ENCODE measurements around the gene NQO1. TPM values are rescaled to one million over a fixed set of nuclear protein-coding genes. Genes with fewer than 3 reads are reported as not detected.

Gene NQO1
- polyA plus RNA-seq, 1 of the 3 experiments (the other 2 are of a cell fraction) = 152 TPM

DNA sequence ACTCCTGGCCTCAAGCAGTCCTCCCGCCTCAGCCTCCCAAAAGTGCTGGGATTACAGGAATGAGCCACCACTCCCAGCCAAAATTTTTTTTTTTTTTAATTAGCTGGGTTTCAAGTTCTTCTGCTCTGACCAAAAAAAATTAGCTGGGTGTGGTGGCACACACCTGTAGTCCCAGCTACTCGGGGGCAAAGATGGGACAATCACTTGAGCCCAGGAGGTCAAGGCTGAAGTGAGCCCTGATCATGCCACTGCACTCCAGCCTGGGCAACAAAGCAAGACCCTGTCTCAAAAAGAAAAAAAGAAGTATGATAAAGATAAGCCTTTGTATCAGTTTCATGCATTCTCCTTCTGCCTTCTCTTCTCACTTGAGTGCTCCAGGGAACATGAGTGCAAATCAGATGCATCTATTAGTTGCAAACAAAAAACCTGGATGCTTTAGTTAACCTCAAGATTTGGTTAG, 1.9 kb downstream of the NQO1 start:
- Histone ChIP-seq H3K4me1 (ENCODE audit: control insufficient read depth in 1 of 2, insufficient read depth in 2 of 2, low read depth in 1 of 2, low read length in 1 of 2) (peaks cover 17 to 18% of the 10 kb centered on the region in 2 experiments; a peak in 3 of 4 replicates), H3K4me2 (peak overlapping the region; percentile 97), H3F3A (replicated peaks; ENCODE audit: insufficient read depth) (peaks cover 31% of the 10 kb centered on the region), H4K20me1 (ENCODE audit: insufficient read depth) (no peaks in the 10 kb centered on the region), H2AFZ (ENCODE audit: low read depth) (no peak overlapping the region), H3K27ac (ENCODE audit: low read depth in 2 of 2, low read length in 1 of 2) (peak overlapping the region in 1 of 2 experiments; percentile 30; a peak in 1 of 4 replicates), H3K9ac (no peak overlapping the region), H3K9me3 (no peaks in the 10 kb centered on the region), H3K4me3 (ENCODE audit: low read depth in 2 of 2, low read length in 1 of 2) (peak overlapping the region in 1 of 2 experiments; percentile 80; a peak in 1 of 4 replicates), H3K9me2 (no peaks in the 10 kb centered on the region), H3K36me3 (replicated peaks in 1 of 2; ENCODE audit: control insufficient read depth in 1 of 2, insufficient read depth in 2 of 2, low read length in 1 of 2) (peaks cover 0 to 6% of the 10 kb centered on the region in 2 experiments), H3K27me3 (ENCODE audit: insufficient read depth) (no peaks in the 10 kb centered on the region), H3K79me2 (ENCODE audit: insufficient read depth) (peaks cover 69% of the 10 kb centered on the region)
- 75% methylated on average over 2 of the region's 2 CpGs for whole genome bisulfite sequencing (ENCODE audit: low lambda C conversion rate)
- ChIA-PET POLR2A (interaction anchor here (1.2 kb wide), 1 partner anchor 31 kb away, joined by 3 read pairs; the partner anchor contains the start of gene NOB1), CTCF (interaction anchor here (1.2 to 3.6 kb wide), 3 partner anchors 14 to 30 kb away, joined by 3 to 19 read pairs (median 6); partner anchors contain the start of gene NOB1)
- no peak for DNase-seq
- TF ChIP-seq FOXJ3 (CRISPR knock-in tag; IDR thresholded peaks at IDR 0.05) (no peak), YY1 (IDR thresholded peaks at IDR 0.05; ENCODE audit: low read depth) (no peak), POLR2AphosphoS5 (IDR thresholded peaks at IDR 0.05; ENCODE audit: low read depth, low read length) (no peak), CHD2 (IDR thresholded peaks at IDR 0.05; ENCODE audit: low read length, partially characterized antibody) (no peak), EP300 (IDR thresholded peaks at IDR 0.05; ENCODE audit: borderline replicate concordance in 1 of 2, low read depth in 1 of 2, low read length in 1 of 2) (no peak), TAF1 (IDR thresholded peaks at IDR 0.05; ENCODE audit: borderline replicate concordance, low read depth, low read length) (no peak), TEAD4 (IDR thresholded peaks at IDR 0.05; ENCODE audit: borderline replicate concordance, insufficient read depth) (no peak), FOSL2 (IDR thresholded peaks at IDR 0.05; ENCODE audit: borderline replicate concordance, low read depth) (no peak), USF2 (IDR thresholded peaks at IDR 0.05; ENCODE audit: borderline replicate concordance, low read depth, low read length) (no peak), MXI1 (IDR thresholded peaks at IDR 0.05; ENCODE audit: low read depth, low read length) (no peak), SMC3 (IDR thresholded peaks at IDR 0.05; ENCODE audit: low read depth, low read length) (no peak), ELF1 (IDR thresholded peaks at IDR 0.05) (no peak), PBX3 (IDR thresholded peaks at IDR 0.05) (no peak), RAD21 (IDR thresholded peaks at IDR 0.05; ENCODE audit: low read length) (no peak), RCOR1 (IDR thresholded peaks at IDR 0.05; ENCODE audit: low read length) (no peak), EZH2phosphoT487 (IDR thresholded peaks at IDR 0.05; ENCODE audit: borderline replicate concordance, low read depth) (no peak), MEF2A (IDR thresholded peaks at IDR 0.05; ENCODE audit: borderline replicate concordance, low read depth) (no peak), TCF12 (IDR thresholded peaks at IDR 0.05) (no peak)
- TF ChIP-seq, protein P1, sequence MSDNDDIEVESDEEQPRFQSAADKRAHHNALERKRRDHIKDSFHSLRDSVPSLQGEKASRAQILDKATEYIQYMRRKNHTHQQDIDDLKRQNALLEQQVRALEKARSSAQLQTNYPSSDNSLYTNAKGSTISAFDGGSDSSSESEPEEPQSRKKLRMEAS (IDR thresholded peaks at IDR 0.05; ENCODE audit: low read depth) = no peak
- TF ChIP-seq, protein P2, sequence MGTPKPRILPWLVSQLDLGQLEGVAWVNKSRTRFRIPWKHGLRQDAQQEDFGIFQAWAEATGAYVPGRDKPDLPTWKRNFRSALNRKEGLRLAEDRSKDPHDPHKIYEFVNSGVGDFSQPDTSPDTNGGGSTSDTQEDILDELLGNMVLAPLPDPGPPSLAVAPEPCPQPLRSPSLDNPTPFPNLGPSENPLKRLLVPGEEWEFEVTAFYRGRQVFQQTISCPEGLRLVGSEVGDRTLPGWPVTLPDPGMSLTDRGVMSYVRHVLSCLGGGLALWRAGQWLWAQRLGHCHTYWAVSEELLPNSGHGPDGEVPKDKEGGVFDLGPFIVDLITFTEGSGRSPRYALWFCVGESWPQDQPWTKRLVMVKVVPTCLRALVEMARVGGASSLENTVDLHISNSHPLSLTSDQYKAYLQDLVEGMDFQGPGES (IDR thresholded peaks at IDR 0.05; ENCODE audit: low read depth, low read length) = no peak
